ENCODE data around the gene C2CD2L. TPM values are rescaled to one million over a fixed set of nuclear protein-coding genes. Genes with fewer than 3 reads are reported as not detected.
A peak's percentile ranks its signal among the peaks of the same experiment; 100 is the strongest.

Gene C2CD2L
- polyA plus RNA-seq, 3 donors: 3.8 to 60.2 (median 6.4) TPM

DNA sequence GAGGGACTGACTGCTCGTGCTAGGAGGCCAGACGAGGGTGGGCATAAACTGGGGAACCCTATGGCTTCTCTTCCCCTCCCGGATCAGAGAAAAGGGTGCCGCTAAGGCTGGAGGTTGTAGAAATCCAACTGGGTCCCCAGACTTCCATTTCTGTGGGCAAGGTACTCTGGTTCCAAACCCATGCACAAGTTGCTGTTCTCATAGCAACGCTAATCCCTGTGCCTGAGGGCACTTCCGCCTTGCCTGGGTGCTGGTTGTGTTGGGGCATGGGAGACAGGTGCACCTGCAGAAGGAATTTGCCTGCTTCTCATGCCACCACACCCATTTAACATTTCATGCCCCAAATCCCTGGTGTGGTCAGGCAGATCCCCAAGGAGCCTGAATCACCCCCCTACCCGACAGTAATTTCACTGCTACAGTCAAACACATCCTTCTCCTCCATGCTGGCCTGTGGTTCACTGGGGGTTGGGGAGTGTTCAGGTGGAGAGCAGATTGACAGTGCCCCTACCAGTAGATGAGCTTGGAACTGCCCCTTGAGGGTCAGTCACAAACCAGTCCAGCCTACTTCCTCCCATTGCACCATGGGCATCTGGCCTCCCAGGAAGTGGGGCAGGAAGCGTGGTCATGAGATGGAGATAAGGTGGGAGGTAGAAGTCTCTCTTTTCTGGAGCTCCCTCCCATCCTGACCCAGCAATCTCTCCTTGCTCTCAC lies 1.2 kb downstream of the C2CD2L start:
- Histone ChIP-seq H2AFZ (ENCODE audit: insufficient read depth, low read depth, low read length, poor library complexity, severe bottlenecking) (peak overlapping the region; percentile 75), H3K4me1 (ENCODE audit: control insufficient read depth in 1 of 2, insufficient read depth in 2 of 2, low read length in 2 of 2) (peaks cover 37 to 58% of the 10 kb centered on the region in 2 donors), H3K27ac (ENCODE audit: low read depth in 1 of 2, low read length in 2 of 2) (peak overlapping the region; percentile 10 to 86), H4K20me1 (ENCODE audit: insufficient read depth, low read length) (peaks cover 50% of the 10 kb centered on the region), H3K4me2 (replicated peaks; ENCODE audit: extremely low read depth, low read length, poor library complexity, severe bottlenecking) (peak overlapping the region; percentile 90), H3K4me3 (replicated peaks in 1 of 3; ENCODE audit: low read depth in 2 of 3, low read length in 3 of 3) (peak overlapping the region; percentile 85 to 93 (median 92)), H3K9me3 (replicated peaks in 1 of 2; ENCODE audit: control insufficient read depth in 1 of 2, insufficient read depth in 1 of 2, low read length in 2 of 2) (no peaks in the 10 kb centered on the region), H3K36me3 (replicated peaks in 1 of 2; ENCODE audit: control insufficient read depth in 1 of 2, insufficient read depth in 2 of 2, low read length in 2 of 2) (peaks cover 37 to 40% of the 10 kb centered on the region in 2 donors), H3K9ac (ENCODE audit: insufficient read depth, low read length, poor library complexity, severe bottlenecking) (peak overlapping the region; percentile 81), H3K79me2 (ENCODE audit: insufficient read depth, low read length) (peaks cover 71% of the 10 kb centered on the region), H3K27me3 (ENCODE audit: control insufficient read depth in 2 of 2, insufficient read depth in 2 of 2, low read length in 2 of 2) (no peaks in the 10 kb centered on the region)
- peaks cover 60% of the 10 kb centered on the region for H3K4me1 Mint-ChIP-seq
- peak; percentile 25 to 64 (median 49) for DNase-seq
- H3K36me3 Mint-ChIP-seq: peaks cover 38 to 44% of the 10 kb centered on the region in 2 donors
- H3K27me3 Mint-ChIP-seq (ENCODE audit: low read depth in 3 of 3): no peaks in the 10 kb centered on the region
- peak overlapping the region; percentile 89 to 97 for H3K4me3 Mint-ChIP-seq
- peak overlapping the region; percentile 82 to 94 (median 87) for H3K27ac Mint-ChIP-seq
- intact Hi-C loops (cut with micrococcal nuclease): loop anchor here in 1 of 2 donors (5.0 kb wide), 1 partner anchor 181 kb away; the partner anchor contains the start of gene BCL9L
- WGBS (ENCODE audit: insufficient coverage): 17% methylated on average over 3 of the region's 8 CpGs
- TF ChIP-seq, protein P1, sequence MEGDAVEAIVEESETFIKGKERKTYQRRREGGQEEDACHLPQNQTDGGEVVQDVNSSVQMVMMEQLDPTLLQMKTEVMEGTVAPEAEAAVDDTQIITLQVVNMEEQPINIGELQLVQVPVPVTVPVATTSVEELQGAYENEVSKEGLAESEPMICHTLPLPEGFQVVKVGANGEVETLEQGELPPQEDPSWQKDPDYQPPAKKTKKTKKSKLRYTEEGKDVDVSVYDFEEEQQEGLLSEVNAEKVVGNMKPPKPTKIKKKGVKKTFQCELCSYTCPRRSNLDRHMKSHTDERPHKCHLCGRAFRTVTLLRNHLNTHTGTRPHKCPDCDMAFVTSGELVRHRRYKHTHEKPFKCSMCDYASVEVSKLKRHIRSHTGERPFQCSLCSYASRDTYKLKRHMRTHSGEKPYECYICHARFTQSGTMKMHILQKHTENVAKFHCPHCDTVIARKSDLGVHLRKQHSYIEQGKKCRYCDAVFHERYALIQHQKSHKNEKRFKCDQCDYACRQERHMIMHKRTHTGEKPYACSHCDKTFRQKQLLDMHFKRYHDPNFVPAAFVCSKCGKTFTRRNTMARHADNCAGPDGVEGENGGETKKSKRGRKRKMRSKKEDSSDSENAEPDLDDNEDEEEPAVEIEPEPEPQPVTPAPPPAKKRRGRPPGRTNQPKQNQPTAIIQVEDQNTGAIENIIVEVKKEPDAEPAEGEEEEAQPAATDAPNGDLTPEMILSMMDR (IDR thresholded peaks at IDR 0.05): no peak
- H3K9me3 Mint-ChIP-seq: no peaks in the 10 kb centered on the region

DNA sequence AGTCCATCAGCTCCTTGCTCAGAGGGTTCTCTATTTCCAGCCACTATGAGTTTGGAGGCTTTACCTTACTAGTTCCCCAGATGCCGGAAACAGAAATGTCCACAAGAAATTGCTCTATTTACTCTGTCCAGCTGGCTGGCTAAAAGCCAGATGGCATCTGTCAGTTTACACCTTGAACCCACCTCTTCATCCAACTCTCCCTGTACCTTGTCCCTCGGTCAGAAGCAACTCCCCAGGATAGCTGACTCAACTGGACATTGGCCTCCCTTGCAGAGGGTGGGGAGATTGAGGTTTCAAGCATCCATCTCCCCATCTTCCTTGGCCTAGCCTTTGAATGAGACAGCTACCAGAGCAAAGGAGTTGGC lies 1.7 kb downstream of the C2CD2L start:
- H3K27ac Mint-ChIP-seq: peak overlapping the region; percentile 82 to 94 (median 87)
- peak overlapping the region; percentile 89 to 97 for H3K4me3 Mint-ChIP-seq
- Histone ChIP-seq H3K27me3 (ENCODE audit: control insufficient read depth in 2 of 2, insufficient read depth in 2 of 2, low read length in 2 of 2) (no peaks in the 10 kb centered on the region), H4K20me1 (ENCODE audit: insufficient read depth, low read length) (peaks cover 50% of the 10 kb centered on the region), H3K36me3 (replicated peaks in 1 of 2; ENCODE audit: control insufficient read depth in 1 of 2, insufficient read depth in 2 of 2, low read length in 2 of 2) (peaks cover 42 to 45% of the 10 kb centered on the region in 2 donors), H3K4me2 (replicated peaks; ENCODE audit: extremely low read depth, low read length, poor library complexity, severe bottlenecking) (peak overlapping the region; percentile 90), H3K4me3 (replicated peaks in 1 of 3; ENCODE audit: low read depth in 2 of 3, low read length in 3 of 3) (peak overlapping the region; percentile 85 to 93 (median 92)), H3K9me3 (replicated peaks in 1 of 2; ENCODE audit: control insufficient read depth in 1 of 2, insufficient read depth in 1 of 2, low read length in 2 of 2) (no peaks in the 10 kb centered on the region), H3K79me2 (ENCODE audit: insufficient read depth, low read length) (peaks cover 71% of the 10 kb centered on the region), H3K4me1 (ENCODE audit: control insufficient read depth in 1 of 2, insufficient read depth in 2 of 2, low read length in 2 of 2) (peaks cover 37 to 57% of the 10 kb centered on the region in 2 donors), H3K27ac (ENCODE audit: low read depth in 1 of 2, low read length in 2 of 2) (peak overlapping the region; percentile 10 to 86), H3K9ac (ENCODE audit: insufficient read depth, low read length, poor library complexity, severe bottlenecking) (peak overlapping the region; percentile 81), H2AFZ (ENCODE audit: insufficient read depth, low read depth, low read length, poor library complexity, severe bottlenecking) (peak overlapping the region; percentile 75)
- 67% methylated on average over 1 of the region's 2 CpGs for WGBS (ENCODE audit: insufficient coverage)
- H3K36me3 Mint-ChIP-seq: peaks cover 44 to 49% of the 10 kb centered on the region in 2 donors
- no peaks in the 10 kb centered on the region for H3K9me3 Mint-ChIP-seq
- TF ChIP-seq, protein P1 (IDR thresholded peaks at IDR 0.05): no peak
- no peaks in the 10 kb centered on the region for H3K27me3 Mint-ChIP-seq (ENCODE audit: low read depth in 3 of 3)
- DNase-seq: no peak
- H3K4me1 Mint-ChIP-seq: peaks cover 55% of the 10 kb centered on the region
- intact Hi-C loops (cut with micrococcal nuclease): loop anchor here in 1 of 2 donors (5.0 kb wide), 1 partner anchor 182 kb away; the partner anchor contains the start of gene BCL9L
